A204.1 (cell line): ENCODE results near the gene MOV10L1.
A peak's percentile ranks its signal among the peaks of the same experiment; 100 is the strongest.
"Not testable (repeated sequence)": the region's sequence is repeated elsewhere in the genome, so short reads cannot be mapped to it uniquely, and the experiment has no call there.

Experiments used
- FAIRE-seq: peaks from 2 replicates; lab custom pipeline; 2012; peaks lifted over from hg19 to GRCh38; lab: Jason Lieb, UNC

Gene MOV10L1

GRCh38 chr22:50138988-50139387, 49.2 kb downstream of the MOV10L1 start:
- no peak for FAIRE-seq

GRCh38 chr22:50139843-50140415, 50.1 kb downstream of the MOV10L1 start:
- FAIRE-seq, result no peak

GRCh38 chr22:50140615-50141014, 50.8 kb downstream of the MOV10L1 start:
- FAIRE-seq, result no peak

GRCh38 chr22:50141462-50141861, 51.7 kb downstream of the MOV10L1 start:
- FAIRE-seq, result no peak

- FAIRE-seq, result no peak
Measured at GRCh38 chr22:50141891-50142363, 52.1 kb downstream of the MOV10L1 start.

- no peak for FAIRE-seq
Measured at GRCh38 chr22:50143096-50143495, 53.3 kb downstream of the MOV10L1 start.

- no peak for FAIRE-seq
Measured at GRCh38 chr22:50144005-50144614, 54.3 kb downstream of the MOV10L1 start.

- FAIRE-seq, result no peak
Measured at GRCh38 chr22:50145721-50146438, 56.1 kb downstream of the MOV10L1 start.

- FAIRE-seq, result peak; percentile 64
Measured at GRCh38 chr22:50146439-50147238, 56.8 kb downstream of the MOV10L1 start.

- FAIRE-seq, result not testable (repeated sequence)
Measured at GRCh38 chr22:50147258-50148165, 57.7 kb downstream of the MOV10L1 start.

GRCh38 chr22:50148166-50148500, 58.3 kb downstream of the MOV10L1 start:
- no peak for FAIRE-seq

- no peak for FAIRE-seq
Measured at GRCh38 chr22:50148991-50149721, 59.4 kb downstream of the MOV10L1 start.

- no peak for FAIRE-seq
Measured at GRCh38 chr22:50150161-50151129, 60.6 kb downstream of the MOV10L1 start.

- no peak for FAIRE-seq
Measured at GRCh38 chr22:50151571-50152537, 62.0 kb downstream of the MOV10L1 start.

- no peak for FAIRE-seq
Measured at GRCh38 chr22:50153056-50153755, 63.4 kb downstream of the MOV10L1 start.

GRCh38 chr22:50153756-50154140, 63.9 kb downstream of the MOV10L1 start:
- no peak for FAIRE-seq

GRCh38 chr22:50157709-50158375, 68.0 kb downstream of the MOV10L1 start:
- FAIRE-seq, result no peak
